Ramos (cell line): ENCODE measurements around the gene ZYG11B.

Experiments
- in situ Hi-C: fragments of 300-500 bp; cut with MboI; formaldehyde crosslinking; loops from one replicate; pipeline ENCODE4 v1.14.3; 2022; ENCODE audit warnings: low sequenced_read_pairs; ENCODE audit not compliant: unreplicated experiment

ZYG11B gene

DNA sequence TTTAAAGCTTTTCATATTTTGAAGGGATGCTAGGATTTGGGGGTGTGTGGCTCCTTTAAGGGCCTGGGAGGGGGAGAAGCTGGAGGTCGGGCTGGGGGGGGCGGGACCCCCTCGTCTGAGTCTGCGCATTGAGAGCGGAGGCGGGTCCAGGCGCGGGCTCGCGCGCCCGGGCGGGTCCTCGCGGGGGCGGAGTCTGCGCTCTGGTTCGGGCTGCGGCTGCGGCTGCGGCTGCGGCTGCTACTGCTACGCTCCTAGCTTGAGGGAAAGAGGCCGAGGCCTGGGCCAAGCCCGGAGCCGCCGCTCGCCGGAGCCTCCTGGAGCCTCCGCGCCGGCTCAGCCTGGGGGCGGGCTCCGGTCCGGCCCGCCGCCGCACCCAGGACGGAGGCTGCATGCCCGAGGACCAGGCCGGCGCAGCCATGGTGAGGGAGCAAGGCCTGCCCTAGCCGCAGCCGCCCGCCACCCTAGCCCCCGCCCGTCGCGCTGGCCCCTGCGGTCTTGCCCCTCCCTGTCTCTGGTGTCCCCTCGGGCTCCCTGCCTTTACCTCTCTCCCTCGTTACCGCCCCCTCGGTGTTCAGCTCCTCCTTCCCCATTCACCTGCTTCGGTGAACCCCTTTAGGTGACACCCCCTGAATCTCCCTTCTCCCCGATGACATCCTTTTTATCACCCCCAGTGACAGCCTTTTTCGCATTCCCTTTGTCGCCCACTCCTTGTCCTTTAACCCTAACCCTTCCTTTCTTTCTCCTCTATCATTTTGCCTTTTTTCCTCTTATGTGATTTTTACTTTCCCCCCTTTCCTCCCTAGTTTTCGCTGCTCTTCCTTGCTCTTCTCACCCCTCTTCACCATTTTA, at the start of gene ZYG11B:
ZYG11B (plus strand) TSS at position 189 of the 849 bp plus-strand sequence; CDS start at position 390, 201 bp downstream.
- in situ Hi-C loops = no loop called here

DNA sequence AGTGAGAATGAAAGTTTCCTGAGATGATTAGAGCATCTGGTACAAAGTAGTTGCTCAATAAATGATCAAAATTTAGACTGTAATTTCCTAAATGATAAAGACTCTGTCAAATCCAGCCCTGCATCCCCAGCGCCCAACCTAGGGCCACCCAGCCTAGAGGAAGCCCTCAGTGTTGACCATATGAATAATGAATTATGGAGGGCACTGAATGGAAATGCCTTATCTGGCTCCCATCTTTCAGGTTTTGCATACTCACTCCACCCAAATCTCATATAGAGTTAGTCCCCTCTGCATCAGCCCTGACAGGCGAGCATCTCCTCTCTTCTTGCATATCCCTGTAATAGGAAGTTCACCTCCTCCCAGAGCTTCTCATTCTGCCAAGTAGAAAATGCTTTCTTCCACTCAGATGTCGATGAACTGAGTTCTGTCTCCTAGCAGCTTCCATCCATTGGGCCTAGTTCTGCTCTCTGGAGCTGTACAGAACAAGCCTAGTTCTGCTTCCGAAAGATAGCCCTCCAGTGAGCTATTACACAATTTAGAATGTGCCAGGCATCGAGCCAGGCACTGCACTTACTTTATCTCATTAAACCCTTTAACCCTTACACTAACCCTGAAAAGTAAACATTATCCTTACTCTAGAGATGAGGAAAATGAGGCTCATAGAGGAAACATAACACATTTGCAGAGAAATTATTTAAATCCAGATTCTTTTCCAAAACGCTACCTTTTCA, 49.0 kb upstream of the ZYG11B start:
- in situ Hi-C loops = loop anchor here (25.0 kb wide), 1 partner anchor 790 kb away; the partner anchor contains the start of gene NRDC

DNA sequence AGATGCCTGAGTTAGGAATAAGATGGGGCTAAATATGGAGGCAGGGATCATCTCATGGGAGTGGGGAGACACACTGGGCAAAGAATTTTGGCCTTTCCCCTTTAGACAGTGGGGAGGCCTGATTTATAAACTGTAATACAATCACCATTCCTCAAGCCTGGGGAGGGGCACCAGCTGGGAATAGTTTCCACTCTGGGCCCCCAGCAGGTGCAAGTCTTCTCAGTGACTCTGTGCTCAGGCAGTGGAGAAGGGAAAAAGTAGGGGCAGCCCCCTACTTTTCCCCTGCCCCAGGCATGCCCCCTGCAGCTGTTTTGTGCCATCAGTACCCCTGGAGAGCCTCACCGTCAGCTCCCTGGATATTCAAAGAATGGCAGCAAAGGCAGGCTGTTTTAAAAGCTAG, 47.2 kb upstream of the ZYG11B start:
- in situ Hi-C loops = loop anchor here (25.0 kb wide), 1 partner anchor 792 kb away; the partner anchor contains the start of gene NRDC

DNA sequence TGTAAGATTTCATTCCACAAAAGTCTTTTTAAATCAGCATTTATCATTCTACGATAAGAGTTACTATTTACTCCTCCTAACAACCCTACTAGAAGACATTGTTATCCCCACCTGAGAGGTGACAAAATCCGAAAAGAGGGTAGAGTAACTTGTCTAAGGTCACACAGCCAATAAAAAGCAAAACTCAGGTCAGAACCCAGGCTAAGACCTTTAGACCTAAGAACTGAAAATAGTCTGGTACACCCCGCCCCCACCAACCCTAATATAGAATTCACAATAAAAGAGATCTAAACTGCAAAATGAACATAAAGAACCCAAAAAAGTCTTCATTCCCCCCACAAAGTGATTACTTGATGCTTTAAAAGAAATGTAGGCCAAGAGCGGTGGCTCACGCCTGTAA, 46.8 kb upstream of the ZYG11B start:
- in situ Hi-C loops = loop anchor here (25.0 kb wide), 1 partner anchor 792 kb away; the partner anchor contains the start of gene NRDC

DNA sequence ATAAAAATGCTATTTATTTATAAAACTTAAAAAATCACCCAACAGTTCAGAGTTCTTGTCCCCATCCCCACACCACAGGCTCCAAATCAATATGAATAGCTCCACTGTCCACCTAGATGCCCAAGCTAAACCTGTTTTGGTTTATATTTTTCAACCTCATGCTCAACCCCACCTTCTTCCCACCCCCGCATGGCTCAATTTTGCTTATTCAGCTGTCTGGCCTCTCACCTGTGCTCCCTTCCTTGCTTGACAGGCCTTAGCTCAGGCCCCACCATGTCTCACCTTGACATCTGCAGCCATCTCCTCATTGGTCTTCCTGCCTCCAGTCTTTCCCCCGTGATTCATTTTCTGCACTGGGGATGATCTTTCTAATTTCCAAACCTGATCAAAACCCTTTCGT, 45.9 kb upstream of the ZYG11B start:
- in situ Hi-C loops = loop anchor here (10.0 to 25.0 kb wide), 2 partner anchors 556 to 793 kb away; partner anchors contain the start of gene NRDC

DNA sequence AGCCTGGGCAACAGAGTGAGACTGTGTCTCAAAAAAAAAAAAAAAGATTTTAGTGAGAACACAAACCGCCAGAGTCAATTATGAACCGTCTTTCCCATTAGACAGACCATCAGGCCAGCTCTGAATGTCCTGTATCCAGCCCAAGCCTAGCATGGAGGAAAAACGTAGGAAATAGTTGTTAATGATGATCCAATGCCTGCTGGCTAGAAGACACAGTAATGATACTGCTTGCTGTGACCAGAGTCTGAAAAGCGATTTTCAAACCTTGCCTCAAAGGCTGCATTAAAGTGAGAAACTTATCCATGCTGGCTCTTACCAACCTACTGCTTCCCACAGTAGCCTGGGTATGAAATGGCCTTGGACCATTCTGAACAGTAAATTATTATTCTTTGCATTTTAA, 45.1 kb upstream of the ZYG11B start:
- in situ Hi-C loops = loop anchor here (10.0 to 25.0 kb wide), 2 partner anchors 556 to 794 kb away; partner anchors contain the start of gene NRDC

DNA sequence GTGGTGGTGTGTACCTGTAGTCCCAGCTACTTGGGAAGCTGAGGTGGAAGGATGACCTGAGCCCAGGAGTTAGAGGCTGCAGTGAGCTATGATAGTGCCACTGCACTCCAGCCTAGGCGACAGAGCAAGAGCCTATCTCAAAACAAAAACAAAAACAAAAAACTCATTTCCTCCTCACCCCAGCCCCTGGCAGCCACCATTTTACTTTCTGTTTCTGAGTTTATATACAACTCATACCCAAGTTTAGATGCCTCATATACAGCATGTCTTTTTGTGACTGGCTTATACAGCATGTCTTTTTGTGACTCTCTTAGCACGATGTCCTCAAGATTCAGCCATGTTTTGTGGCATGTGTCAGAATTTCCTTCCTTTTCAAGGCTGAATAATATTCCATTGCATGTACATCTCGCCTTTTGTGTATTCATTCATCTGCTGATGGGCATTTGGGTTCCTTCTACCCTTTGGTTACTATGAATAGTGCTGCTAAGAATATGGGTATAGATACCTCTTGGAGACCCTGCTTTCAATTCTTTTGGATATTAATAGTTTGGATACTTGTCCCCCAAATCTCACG, 42.8 kb upstream of the ZYG11B start:
- in situ Hi-C loops = loop anchor here (10.0 to 25.0 kb wide), 2 partner anchors 559 to 796 kb away; partner anchors contain the start of gene NRDC

DNA sequence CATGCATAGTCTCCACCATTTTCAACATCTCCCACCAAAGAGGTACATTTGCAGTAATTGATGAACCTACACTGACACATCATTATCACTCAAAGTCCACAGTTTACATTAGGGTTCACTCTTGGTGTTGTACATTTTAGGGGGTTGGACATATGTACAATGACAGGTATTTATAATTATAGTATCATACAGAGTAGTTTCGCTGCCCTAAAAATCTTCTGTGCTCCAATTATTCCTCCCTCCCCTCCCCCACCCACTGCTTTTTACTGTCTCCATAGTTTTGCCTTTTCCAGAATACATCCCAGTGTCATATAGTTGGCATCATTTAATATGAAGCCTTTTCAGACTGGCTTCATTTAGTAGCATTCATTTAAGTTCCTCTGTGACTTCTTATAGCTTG, 41.7 kb upstream of the ZYG11B start:
- in situ Hi-C loops = loop anchor here (10.0 to 25.0 kb wide), 2 partner anchors 560 to 797 kb away; partner anchors contain the start of gene NRDC

DNA sequence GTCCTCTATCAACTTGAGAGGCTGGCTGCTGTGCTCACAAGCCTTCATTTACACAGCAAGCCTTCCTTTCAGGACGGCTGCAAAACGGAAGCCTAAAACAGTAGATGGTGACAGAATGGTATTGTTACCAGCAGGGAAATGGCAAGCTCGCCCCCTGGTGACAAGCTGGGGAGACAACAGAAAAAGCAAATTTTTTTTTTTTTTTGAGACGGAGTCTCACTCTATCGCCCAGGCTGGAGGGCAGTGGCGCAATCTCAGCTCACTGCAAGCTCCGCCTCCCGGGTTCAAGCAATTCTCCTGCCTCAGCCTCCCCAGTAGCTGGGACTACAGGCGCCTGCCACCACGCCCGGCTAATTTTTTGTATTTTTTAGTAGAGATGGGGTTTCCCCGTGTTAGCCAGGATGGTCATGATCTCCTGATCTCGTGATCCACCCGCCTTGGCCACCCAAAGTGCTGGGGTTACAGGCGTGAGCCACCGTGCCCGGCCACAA, 39.9 kb upstream of the ZYG11B start:
- in situ Hi-C loops = loop anchor here (10.0 to 25.0 kb wide), 2 partner anchors 562 to 799 kb away; partner anchors contain the start of gene NRDC

DNA sequence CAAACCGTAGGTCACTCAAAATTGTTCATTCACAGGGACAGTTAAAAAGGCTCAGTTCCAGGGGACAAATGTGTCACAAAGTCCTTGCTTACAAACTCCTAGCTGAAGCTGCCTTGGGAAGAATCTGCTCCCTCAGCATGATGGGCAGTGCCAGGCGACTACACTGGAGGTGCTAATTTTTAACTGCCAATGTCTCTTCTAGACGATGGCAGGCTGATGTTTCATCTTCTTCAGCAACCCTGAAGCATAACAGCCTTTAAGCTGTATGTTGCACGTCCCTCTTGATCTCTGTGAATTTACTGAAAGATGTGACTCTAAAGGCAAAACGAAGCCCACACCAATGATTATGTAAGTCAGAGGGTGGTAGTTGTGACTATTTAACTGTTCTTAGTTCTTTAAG, 39.4 kb upstream of the ZYG11B start:
- in situ Hi-C loops = loop anchor here (10.0 to 25.0 kb wide), 2 partner anchors 562 to 800 kb away; partner anchors contain the start of gene NRDC

DNA sequence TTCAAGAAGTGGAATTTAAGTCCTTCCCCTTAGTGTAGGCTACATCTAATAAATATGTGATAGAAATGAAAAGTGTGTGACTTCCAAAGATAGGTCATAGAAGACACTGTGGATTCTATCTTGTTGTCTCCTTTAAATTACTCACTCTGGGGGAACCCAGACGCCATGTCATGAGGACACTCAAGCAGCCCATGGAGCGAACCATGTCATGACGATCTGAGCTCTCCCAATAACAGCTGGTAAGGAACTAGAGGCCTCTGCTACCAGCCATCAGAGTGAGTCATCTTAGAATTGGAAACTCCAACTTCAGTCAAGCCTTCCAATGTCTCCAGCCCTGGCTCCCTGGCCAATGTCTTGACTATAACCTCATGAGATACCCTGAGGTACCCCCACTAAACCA, 34.4 kb upstream of the ZYG11B start:
- in situ Hi-C loops = loop anchor here (25.0 kb wide), 1 partner anchor 805 kb away; the partner anchor contains the start of gene NRDC

DNA sequence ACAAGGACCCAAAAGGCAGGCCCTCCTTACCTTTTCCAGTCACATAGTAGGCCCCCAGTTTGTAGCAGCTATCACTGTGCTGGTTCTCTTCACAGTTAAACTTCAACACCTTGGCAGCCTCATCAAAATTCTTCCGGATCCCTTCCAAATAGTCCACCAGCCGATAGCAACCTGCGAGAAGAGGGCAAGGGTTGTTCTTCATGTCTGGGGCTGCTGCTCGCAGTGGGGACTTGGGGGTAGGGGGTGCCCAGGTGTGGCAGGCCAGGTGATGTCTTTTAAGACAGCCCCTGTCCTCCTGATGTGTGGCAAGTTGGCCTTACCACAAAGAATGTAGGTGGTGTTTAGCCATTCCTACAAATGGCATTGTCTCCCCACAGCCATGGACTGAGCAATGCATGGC, 33.6 kb upstream of the ZYG11B start:
- in situ Hi-C loops = loop anchor here (25.0 kb wide), 1 partner anchor 805 kb away; the partner anchor contains the start of gene NRDC

DNA sequence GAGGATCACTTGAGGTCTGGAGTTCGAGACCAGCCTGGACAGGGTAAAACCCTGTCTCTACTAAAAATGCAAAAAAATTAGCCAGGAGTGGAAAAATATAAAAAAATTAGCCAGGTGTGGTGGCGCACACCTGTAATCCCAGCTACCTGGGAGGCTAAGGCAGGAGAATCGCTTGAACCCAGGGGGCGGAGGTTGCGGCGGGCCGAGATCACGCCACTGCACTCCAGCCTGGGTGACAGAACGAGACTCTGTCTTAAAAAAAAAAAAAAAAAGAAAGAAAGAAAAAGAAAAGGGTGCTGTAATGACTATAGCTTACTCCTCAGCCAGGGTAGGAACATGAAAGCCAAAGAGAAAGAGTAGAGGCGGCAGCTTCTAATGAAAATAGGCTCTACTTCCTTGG, 32.9 kb upstream of the ZYG11B start:
- in situ Hi-C loops = loop anchor here (25.0 kb wide), 1 partner anchor 806 kb away; the partner anchor contains the start of gene NRDC

DNA sequence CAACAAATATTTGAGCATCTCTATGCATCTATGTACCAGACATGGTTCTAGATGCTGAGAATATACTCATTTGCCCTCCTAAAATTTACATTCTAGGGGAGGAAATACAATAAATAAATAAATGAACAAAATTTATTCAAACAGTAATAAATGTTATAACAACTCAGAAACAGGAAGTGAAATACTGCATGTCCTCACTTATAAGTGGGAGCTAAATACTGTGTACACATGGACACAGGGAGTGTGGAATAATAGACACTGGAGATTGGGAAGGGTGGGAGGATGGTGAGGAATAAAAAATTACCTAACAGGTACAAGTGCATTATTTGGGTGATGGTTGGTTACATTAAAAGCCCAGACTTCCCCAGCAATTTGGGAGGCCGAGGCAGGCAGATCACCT, 32.4 kb upstream of the ZYG11B start:
- in situ Hi-C loops = loop anchor here (25.0 kb wide), 1 partner anchor 807 kb away; the partner anchor contains the start of gene NRDC

DNA sequence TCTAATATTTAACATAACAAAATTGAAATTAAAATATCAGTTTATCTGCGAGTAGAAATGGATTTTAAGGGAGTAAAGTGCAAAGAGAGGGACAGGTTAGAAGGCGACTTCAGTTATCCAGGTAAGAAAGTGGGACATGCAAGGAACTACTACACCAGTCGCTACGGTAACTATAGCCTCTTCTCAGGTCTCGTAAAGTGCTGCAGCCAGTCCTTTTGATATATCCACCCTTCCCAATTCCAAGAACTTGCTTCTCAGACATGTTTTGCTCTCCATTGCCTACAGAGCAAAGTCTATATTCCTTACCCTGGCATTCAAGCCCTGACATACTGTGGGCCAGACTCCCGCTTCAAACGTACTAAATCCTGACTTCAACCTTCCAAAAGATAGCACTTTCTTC, 30.6 kb upstream of the ZYG11B start:
- in situ Hi-C loops = loop anchor here (25.0 kb wide), 1 partner anchor 808 kb away; the partner anchor contains the start of gene NRDC

DNA sequence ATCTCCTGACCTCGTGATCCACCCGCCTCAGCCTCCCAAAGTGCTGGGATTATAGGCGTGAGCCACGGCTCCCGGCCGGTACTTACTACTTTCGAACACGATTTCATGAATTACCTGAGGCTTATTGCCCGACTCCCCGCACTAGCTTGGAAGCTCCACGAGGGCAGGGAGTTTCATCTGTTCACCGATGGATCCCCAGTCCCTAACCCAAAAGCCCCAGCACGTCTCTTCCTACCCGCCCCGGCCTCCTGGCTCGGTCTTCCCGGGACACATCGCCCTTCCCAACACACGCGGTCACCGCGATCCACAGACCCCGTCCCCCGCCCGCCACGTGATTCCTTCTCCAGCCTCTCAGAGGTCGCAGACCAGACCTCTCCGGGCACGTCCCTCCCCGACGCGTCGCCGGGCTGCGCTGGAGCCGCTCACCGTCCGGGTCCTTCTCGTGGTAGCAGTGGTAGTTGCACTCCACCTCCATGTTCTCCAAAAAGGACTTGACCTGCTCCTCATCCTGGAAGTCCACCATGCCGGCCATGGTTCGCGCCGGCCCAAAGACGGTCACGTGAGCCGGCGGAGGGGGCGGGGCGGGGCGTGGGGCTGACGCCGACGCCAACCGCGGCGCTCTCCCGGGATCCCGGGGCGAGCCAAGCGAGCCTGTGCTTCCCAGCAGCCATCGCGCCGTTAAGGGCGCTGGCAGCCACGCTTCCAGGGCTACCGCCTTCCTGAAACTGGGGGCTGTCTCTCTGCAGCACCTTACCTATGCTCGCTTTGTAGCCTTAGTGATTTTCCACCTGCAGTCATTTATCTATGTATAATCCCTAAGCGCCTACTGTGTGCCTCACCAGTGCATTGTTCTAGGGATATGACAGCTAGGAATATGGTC, 28.2 kb upstream of the ZYG11B start, which contains the start of gene COA7:
COA7 (minus strand) TSS at position 553 of the 880 bp plus-strand sequence; CDS start at position 532, 21 bp downstream.
- in situ Hi-C loops = loop anchor here (25.0 kb wide), 1 partner anchor 811 kb away; the partner anchor contains the start of gene NRDC

DNA sequence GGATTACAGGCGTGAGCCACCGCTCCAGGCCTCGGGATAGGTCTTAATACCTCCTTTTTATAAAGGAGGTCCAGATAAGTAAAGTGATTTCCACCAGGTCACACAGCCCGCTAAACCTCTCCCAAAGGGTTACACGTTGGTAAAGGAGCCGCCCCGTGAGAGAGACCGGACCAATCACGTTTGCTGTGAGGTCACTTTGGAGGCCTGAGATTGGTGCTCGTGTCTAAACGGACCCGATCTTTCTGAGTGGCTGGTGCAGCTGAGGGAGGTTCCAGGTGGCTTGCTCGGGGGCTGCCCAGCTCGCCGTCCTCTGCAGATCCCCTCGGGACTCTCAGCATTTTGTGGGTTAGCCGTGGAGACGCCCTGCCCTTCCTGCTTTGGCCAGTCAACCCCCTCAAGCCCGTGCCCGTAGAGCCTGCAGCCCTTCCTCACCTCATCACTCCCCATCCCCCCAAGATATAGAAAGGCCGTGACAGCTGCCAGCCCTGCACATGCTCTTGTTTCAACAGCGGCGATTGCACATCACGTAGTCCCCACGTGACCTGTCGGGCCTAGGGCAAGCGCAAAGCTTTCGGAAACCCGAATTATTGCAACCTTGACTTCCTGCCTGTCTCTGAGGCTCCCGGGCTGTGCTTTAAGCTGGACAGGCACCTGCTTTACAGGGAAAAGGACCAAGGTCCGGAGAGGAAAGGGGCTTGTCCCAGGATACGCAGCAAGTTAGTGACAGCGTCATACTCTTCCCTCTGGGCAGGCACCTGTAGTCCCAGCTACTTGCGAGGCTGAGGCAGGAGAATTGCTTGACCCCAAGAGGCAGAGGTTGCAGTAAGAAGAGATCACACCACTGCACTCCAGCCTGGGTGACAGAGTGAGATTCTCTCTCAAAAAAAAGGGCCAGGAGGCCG, 23.1 kb upstream of the ZYG11B start:
- in situ Hi-C loops = loop anchor here (25.0 kb wide), 1 partner anchor 484 kb away; the partner anchor contains the start of gene CPT2
